Omental fat pad (tissue), 4 donors: ENCODE data around the gene CNTNAP1. TPM values are rescaled to one million over a fixed set of nuclear protein-coding genes. Genes with fewer than 3 reads are reported as not detected.

ENCODE experiments used
- ATAC-seq: fragments of 150-250 bp; one replicate; pipeline ENCODE4 v1.9.1; 2016; ENCODE audit warnings: mild to moderate bottlenecking, moderate library complexity; ENCODE audit not compliant: low FRiP score
- DNase-seq: peaks from one replicate; pipeline ENCODE4 v3.0.0-alpha.2; 2019; ENCODE audit warnings: low spot score
- total RNA-seq, 4 donors: library from RNA; depleted of rRNA; stranded (reverse); fragments of >200 nt; gene quantifications; one replicate each; pipeline ENCODE4 v1.1.0, GENCODE V29; 2016
- TF ChIP-seq, protein P1 (sequence below), 3 donors: fragments of 450-650 bp; IDR thresholded peaks; one replicate each; pipeline ENCODE4 v1.5.1; 2016 to 2017; ENCODE audit warnings: antibody characterized with exemption in 3 of 3, mild to moderate bottlenecking in 3 of 3, moderate library complexity in 2 of 3

Gene CNTNAP1
- total RNA-seq, 4 donors from 2014 or later, result 1.8 to 9.0 (median 4.2) TPM

DNA sequence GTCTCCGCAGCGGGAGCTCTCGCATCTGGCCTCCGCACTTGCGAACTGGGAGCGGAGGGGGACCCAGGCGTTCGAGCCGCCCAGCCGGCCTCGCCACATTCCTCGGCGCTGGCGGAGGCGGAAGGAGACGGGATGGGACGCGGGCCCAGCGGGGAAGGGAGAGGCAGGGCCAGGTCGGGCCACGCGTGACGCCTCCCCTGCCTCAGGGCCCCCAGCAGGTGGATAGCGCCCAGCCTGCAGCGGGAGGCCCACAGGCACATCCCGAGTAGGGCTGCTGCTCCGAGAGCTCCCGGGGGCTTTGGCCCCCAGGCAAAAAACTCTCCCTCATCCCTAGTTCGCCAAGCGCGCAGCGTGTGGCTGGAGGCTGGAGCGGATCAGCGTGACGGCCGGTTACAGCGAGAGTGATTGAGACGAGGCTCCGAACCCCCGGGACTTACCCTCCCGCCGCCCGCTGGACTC lies 6.3 kb upstream of the CNTNAP1 start:
- TF ChIP-seq, protein P1, sequence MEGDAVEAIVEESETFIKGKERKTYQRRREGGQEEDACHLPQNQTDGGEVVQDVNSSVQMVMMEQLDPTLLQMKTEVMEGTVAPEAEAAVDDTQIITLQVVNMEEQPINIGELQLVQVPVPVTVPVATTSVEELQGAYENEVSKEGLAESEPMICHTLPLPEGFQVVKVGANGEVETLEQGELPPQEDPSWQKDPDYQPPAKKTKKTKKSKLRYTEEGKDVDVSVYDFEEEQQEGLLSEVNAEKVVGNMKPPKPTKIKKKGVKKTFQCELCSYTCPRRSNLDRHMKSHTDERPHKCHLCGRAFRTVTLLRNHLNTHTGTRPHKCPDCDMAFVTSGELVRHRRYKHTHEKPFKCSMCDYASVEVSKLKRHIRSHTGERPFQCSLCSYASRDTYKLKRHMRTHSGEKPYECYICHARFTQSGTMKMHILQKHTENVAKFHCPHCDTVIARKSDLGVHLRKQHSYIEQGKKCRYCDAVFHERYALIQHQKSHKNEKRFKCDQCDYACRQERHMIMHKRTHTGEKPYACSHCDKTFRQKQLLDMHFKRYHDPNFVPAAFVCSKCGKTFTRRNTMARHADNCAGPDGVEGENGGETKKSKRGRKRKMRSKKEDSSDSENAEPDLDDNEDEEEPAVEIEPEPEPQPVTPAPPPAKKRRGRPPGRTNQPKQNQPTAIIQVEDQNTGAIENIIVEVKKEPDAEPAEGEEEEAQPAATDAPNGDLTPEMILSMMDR (IDR thresholded peaks at IDR 0.05), result no peak
- no peak for ATAC-seq
- DNase-seq, result no peak

GRCh38 chr17:42676424-42677011 lies 5.8 kb upstream of the CNTNAP1 start, which contains the start of gene PLEKHH3:
Gene PLEKHH3, minus strand, starts transcription at chr17:42676994. Its CDS starts 431 bp downstream, at chr17:42676563.
- TF ChIP-seq, protein P1 (IDR thresholded peaks at IDR 0.05), result no peak
- ATAC-seq (no peak), DNase-seq (no peak)

- ATAC-seq (peak; percentile 79), DNase-seq (peak; percentile 99)
- TF ChIP-seq, protein P1 (IDR thresholded peaks at IDR 0.05), result no peak
These were observed 5.1 kb upstream of the CNTNAP1 start for GRCh38 chr17:42677012-42677857.

DNA sequence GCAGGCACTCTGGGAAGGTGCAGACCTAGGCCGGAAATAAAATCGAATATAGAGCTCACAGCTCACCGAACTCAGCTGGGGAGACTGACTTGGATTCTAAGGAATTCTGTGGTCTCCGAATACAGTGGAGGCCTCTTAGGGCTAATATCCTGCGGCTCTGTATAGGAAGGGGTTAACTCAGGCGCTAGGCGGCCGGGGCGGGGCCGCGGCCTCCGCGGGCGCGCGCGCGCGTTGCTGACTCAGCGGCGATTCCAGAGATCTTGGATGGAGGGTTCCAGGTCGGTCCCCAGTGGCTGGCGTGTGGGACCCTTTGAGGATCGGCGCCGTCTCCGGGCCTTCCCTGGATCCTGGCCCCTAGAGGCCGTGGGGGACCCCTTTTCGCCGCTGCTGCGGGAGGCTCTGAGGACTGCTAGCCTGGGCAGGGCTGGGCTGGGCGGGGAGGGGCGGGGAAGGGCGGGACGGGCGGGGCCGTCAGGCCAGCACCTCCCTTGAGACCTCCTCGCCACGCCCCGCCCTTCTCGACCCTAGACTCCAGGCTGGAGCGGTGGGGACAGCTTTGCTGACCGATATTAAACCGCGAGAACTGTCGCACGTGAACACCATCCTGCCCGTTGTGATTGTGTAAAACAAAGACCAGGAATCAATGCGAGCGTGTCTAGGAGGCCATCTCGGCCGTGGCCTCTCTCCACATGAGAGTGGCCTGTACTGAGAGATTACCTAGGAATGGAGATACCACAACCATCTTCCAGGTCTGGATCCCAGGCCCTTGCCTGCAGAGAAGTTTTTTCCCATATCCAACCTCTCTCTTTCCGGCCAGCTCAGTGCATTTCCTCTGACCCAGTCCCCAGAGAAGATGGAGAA lies 4.2 kb upstream of the CNTNAP1 start:
- ATAC-seq (peak; percentile 25), DNase-seq (peak; percentile 64)
- TF ChIP-seq, protein P1 (IDR thresholded peaks at IDR 0.05), result no peak

DNA sequence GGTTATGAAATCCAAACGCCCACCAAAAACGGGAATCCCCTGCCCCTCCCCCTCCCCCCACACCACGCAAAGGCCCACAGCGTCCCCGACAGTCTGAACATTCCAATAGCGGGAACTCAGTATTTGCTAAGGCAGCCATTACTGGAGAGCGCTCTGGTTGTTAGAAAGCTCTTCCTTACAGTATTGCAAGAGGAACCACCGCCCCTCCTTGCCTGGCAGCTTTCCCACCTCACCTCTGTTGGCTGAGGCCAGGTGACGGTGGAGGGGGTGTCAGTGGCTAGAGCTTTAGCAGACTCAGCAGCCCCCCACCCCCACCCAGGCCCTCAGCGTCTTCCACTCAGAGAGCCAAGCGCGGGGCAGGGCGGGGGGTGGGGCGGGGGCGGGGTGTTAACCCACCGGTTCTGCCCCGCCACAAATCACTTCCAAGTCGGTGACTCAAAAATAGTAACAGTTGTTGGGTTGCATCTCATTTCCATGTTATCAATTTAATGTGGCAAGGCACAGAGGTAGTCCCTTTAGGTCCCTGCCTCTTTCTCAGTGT lies 3.3 kb upstream of the CNTNAP1 start:
- TF ChIP-seq, protein P1 (IDR thresholded peaks at IDR 0.05), result no peak
- no peak for ATAC-seq
- no peak for DNase-seq

DNA sequence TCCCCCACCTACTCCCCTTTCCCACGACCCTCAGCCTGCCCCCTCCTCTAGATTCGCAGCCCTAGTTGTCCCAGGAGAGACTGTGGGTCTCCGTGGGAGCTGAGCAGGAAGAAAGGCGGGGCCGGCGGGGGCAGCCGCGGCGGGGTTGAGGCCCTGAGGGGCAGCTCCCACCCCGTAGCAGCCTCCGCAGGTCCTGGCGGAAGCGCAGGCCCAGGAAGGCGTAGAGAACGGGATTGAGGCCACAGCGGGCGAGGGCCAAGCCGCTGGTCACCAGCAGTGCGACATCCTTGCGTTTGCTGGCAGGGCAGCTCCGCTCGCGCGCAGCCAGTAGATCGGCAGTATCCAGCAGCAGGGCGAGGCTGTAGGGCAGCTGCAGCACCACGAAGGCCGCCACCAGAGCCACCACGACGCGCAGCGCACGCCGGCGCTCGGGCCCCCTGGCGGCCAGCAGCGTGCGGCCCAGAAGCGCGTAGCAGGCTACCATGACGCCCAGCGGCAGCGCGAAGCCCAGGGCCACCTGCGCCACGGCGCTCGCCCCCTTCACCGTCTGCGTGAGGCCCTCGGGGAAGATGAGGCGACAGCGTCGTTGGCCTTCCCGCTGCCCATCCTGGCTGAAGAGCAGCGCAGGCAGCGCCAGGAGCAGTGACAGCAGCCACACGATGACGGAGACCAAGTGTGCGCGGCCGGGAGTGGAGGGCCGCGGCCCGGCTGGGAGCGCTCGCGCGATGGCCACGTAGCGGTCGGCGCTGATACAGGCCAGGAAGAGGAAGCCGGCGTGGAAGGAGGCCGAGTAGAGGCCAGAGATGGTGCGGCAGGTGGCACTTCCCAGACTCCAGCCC lies 2.6 kb upstream of the CNTNAP1 start:
- DNase-seq (no peak), ATAC-seq (no peak)
- TF ChIP-seq, protein P1 (IDR thresholded peaks at IDR 0.05), result peak in 2 of 3 donors; percentile 35 to 72
